T-helper 1 cell treated with Interleukin-12 subunit alpha and Interleukin-12 subunit beta and Interleukin-4 antibody, amounts not matched to agents 30 μg/mL and 1 μg/mL, for 36 hours (primary cell): ENCODE results near the gene OPHN1.
"Not testable (repeated sequence)": the region's sequence is repeated elsewhere in the genome, so short reads cannot be mapped to it uniquely, and the experiment has no call there.

Experiments used
- H3K27ac Mint-ChIP-seq: one replicate; pipeline ENCODE4 v1.8.0; 2021; ENCODE audit warnings: mild to moderate bottlenecking, mixed read lengths
- H3K27me3 Mint-ChIP-seq: one replicate; pipeline ENCODE4 v1.8.0; 2021; ENCODE audit warnings: low read depth, mixed read lengths
- H3K36me3 Mint-ChIP-seq: one replicate; pipeline ENCODE4 v1.8.0; 2021; ENCODE audit warnings: low read depth, mixed read lengths
- H3K4me1 Mint-ChIP-seq: one replicate; pipeline ENCODE4 v1.8.0; 2021; ENCODE audit warnings: low read depth, mixed read lengths
- H3K4me3 Mint-ChIP-seq: one replicate; pipeline ENCODE4 v1.8.0; 2021; ENCODE audit warnings: mild to moderate bottlenecking, moderate library complexity, mixed read lengths
- H3K9me3 Mint-ChIP-seq: one replicate; pipeline ENCODE4 v1.8.0; 2021; ENCODE audit warnings: mixed read lengths

OPHN1 gene

GRCh38 chrX:68358679-68359078 lies 74.6 kb downstream of the OPHN1 start:
- H3K4me3 Mint-ChIP-seq = no peak overlapping the region
- no peak overlapping the region for H3K27ac Mint-ChIP-seq
- no peaks in the 10 kb centered on the region for H3K27me3 Mint-ChIP-seq
- no peaks in the 10 kb centered on the region for H3K36me3 Mint-ChIP-seq
- H3K4me1 Mint-ChIP-seq = no peaks in the 10 kb centered on the region
- H3K9me3 Mint-ChIP-seq = no peaks in the 10 kb centered on the region

GRCh38 chrX:68355629-68355920 lies 77.7 kb downstream of the OPHN1 start:
- Mint-ChIP-seq H3K27me3 (no peaks in the 10 kb centered on the region), H3K4me3 (no peak overlapping the region), H3K36me3 (no peaks in the 10 kb centered on the region), H3K9me3 (no peaks in the 10 kb centered on the region), H3K27ac (no peak overlapping the region), H3K4me1 (no peaks in the 10 kb centered on the region)

- Mint-ChIP-seq H3K4me1 (no peaks in the 10 kb centered on the region), H3K9me3 (no peaks in the 10 kb centered on the region), H3K27ac (no peak overlapping the region), H3K36me3 (no peaks in the 10 kb centered on the region), H3K27me3 (no peaks in the 10 kb centered on the region), H3K4me3 (no peak overlapping the region)
These were observed 78.2 kb downstream of the OPHN1 start for GRCh38 chrX:68354879-68355628.

GRCh38 chrX:68345025-68345424 lies 88.3 kb downstream of the OPHN1 start:
- Mint-ChIP-seq H3K36me3 (no peaks in the 10 kb centered on the region), H3K9me3 (no peaks in the 10 kb centered on the region), H3K27me3 (no peaks in the 10 kb centered on the region), H3K4me1 (no peaks in the 10 kb centered on the region), H3K27ac (no peak overlapping the region), H3K4me3 (no peak overlapping the region)

- H3K4me3 Mint-ChIP-seq = no peak overlapping the region
- no peaks in the 10 kb centered on the region for H3K4me1 Mint-ChIP-seq
- no peaks in the 10 kb centered on the region for H3K27me3 Mint-ChIP-seq
- H3K9me3 Mint-ChIP-seq = no peaks in the 10 kb centered on the region
- H3K27ac Mint-ChIP-seq = no peak overlapping the region
- no peaks in the 10 kb centered on the region for H3K36me3 Mint-ChIP-seq
These were observed 89.7 kb downstream of the OPHN1 start for GRCh38 chrX:68343551-68343950.

GRCh38 chrX:68332201-68332731 lies 101.0 kb downstream of the OPHN1 start:
- H3K4me1 Mint-ChIP-seq = no peaks in the 10 kb centered on the region
- no peak overlapping the region for H3K4me3 Mint-ChIP-seq
- H3K27ac Mint-ChIP-seq = no peak overlapping the region
- H3K36me3 Mint-ChIP-seq = no peaks in the 10 kb centered on the region
- no peaks in the 10 kb centered on the region for H3K9me3 Mint-ChIP-seq
- no peaks in the 10 kb centered on the region for H3K27me3 Mint-ChIP-seq

GRCh38 chrX:68326841-68327240 lies 106.5 kb downstream of the OPHN1 start:
- H3K36me3 Mint-ChIP-seq, H3K27ac Mint-ChIP-seq, H3K4me3 Mint-ChIP-seq, H3K27me3 Mint-ChIP-seq, H3K4me1 Mint-ChIP-seq, H3K9me3 Mint-ChIP-seq: not testable (repeated sequence)

- no peaks in the 10 kb centered on the region for H3K4me1 Mint-ChIP-seq
- no peaks in the 10 kb centered on the region for H3K9me3 Mint-ChIP-seq
- H3K36me3 Mint-ChIP-seq = no peaks in the 10 kb centered on the region
- H3K27me3 Mint-ChIP-seq = no peaks in the 10 kb centered on the region
- no peak overlapping the region for H3K27ac Mint-ChIP-seq
- no peak overlapping the region for H3K4me3 Mint-ChIP-seq
These were observed 125.5 kb downstream of the OPHN1 start for GRCh38 chrX:68307769-68308168.

GRCh38 chrX:68304602-68305001 lies 128.7 kb downstream of the OPHN1 start:
- no peaks in the 10 kb centered on the region for H3K36me3 Mint-ChIP-seq
- no peaks in the 10 kb centered on the region for H3K4me1 Mint-ChIP-seq
- no peaks in the 10 kb centered on the region for H3K9me3 Mint-ChIP-seq
- no peaks in the 10 kb centered on the region for H3K27me3 Mint-ChIP-seq
- H3K4me3 Mint-ChIP-seq = no peak overlapping the region
- H3K27ac Mint-ChIP-seq = no peak overlapping the region

- Mint-ChIP-seq H3K27ac (no peak overlapping the region), H3K27me3 (no peaks in the 10 kb centered on the region), H3K36me3 (no peaks in the 10 kb centered on the region), H3K4me1 (no peaks in the 10 kb centered on the region), H3K9me3 (no peaks in the 10 kb centered on the region), H3K4me3 (no peak overlapping the region)
These were observed 133.4 kb downstream of the OPHN1 start for GRCh38 chrX:68299898-68300297.

- Mint-ChIP-seq H3K9me3 (no peaks in the 10 kb centered on the region), H3K4me3 (no peak overlapping the region), H3K4me1 (no peaks in the 10 kb centered on the region), H3K27ac (no peak overlapping the region), H3K36me3 (no peaks in the 10 kb centered on the region), H3K27me3 (no peaks in the 10 kb centered on the region)
These were observed 140.8 kb downstream of the OPHN1 start for GRCh38 chrX:68292471-68292870.

- Mint-ChIP-seq H3K27me3 (no peaks in the 10 kb centered on the region), H3K36me3 (no peaks in the 10 kb centered on the region), H3K4me1 (no peaks in the 10 kb centered on the region), H3K9me3 (no peaks in the 10 kb centered on the region), H3K4me3 (no peak overlapping the region), H3K27ac (no peak overlapping the region)
These were observed 145.2 kb downstream of the OPHN1 start for GRCh38 chrX:68288127-68288526.

GRCh38 chrX:68287419-68287818 lies 145.9 kb downstream of the OPHN1 start:
- Mint-ChIP-seq H3K27ac (no peak overlapping the region), H3K4me3 (no peak overlapping the region), H3K36me3 (no peaks in the 10 kb centered on the region), H3K27me3 (no peaks in the 10 kb centered on the region), H3K9me3 (no peaks in the 10 kb centered on the region), H3K4me1 (no peaks in the 10 kb centered on the region)

- Mint-ChIP-seq H3K4me1 (no peaks in the 10 kb centered on the region), H3K4me3 (no peak overlapping the region), H3K36me3 (no peaks in the 10 kb centered on the region), H3K27ac (no peak overlapping the region), H3K27me3 (no peaks in the 10 kb centered on the region), H3K9me3 (no peaks in the 10 kb centered on the region)
These were observed 146.3 kb downstream of the OPHN1 start for GRCh38 chrX:68286980-68287379.

- no peaks in the 10 kb centered on the region for H3K4me1 Mint-ChIP-seq
- H3K36me3 Mint-ChIP-seq = no peaks in the 10 kb centered on the region
- H3K27me3 Mint-ChIP-seq = no peaks in the 10 kb centered on the region
- H3K4me3 Mint-ChIP-seq = no peak overlapping the region
- no peak overlapping the region for H3K27ac Mint-ChIP-seq
- no peaks in the 10 kb centered on the region for H3K9me3 Mint-ChIP-seq
These were observed 147.2 kb downstream of the OPHN1 start for GRCh38 chrX:68286076-68286475.
